ENCODE data around the gene PSMA4.

- TF ChIP-seq CTCF (IDR thresholded peaks at IDR 0.05; ENCODE audit: low read depth, low read length, missing input control) (no peak), TAF1 (conservative IDR thresholded peaks at IDR 0.05) (no peak), MAX (IDR thresholded peaks at IDR 0.05) (no peak), EGR1 (IDR thresholded peaks at IDR 0.05; ENCODE audit: low read depth in 2 of 2) (no peak), ZBTB33 (IDR thresholded peaks at IDR 0.05) (no peak), RAD21 (IDR thresholded peaks at IDR 0.05) (no peak), YY1 (IDR thresholded peaks at IDR 0.05) (no peak), ATF3 (IDR thresholded peaks at IDR 0.05) (no peak), REST (IDR thresholded peaks at IDR 0.05) (no peak), SP1 (IDR thresholded peaks at IDR 0.05) (no peak), HNF4G (IDR thresholded peaks at IDR 0.05) (no peak), JUND (IDR thresholded peaks at IDR 0.05) (no peak), GABPA (IDR thresholded peaks at IDR 0.05 in 1 of 2, conservative IDR thresholded peaks at IDR 0.05 in 1 of 2) (no peak), FOXA1 (IDR thresholded peaks at IDR 0.05) (no peak)
These were observed 58.9 kb downstream of the PSMA4 start for GRCh38 chr15:78599189-78599588.
